K562 (cell line): ENCODE results near the gene FXYD3. TPM values are rescaled to one million over a fixed set of nuclear protein-coding genes. Genes with fewer than 3 reads are reported as not detected.

Source experiments
- ATAC-seq: fragments of 200-7000 bp; cut with Tn5 transposase; 3 replicates; pipeline ENCODE4 v1.9.1; 2020; ENCODE audit warnings: moderate library complexity
- BruUV-seq: library from RNA; stranded (reverse); fragments of 400-500 nt; replicated peaks from 2 replicates; lab custom pipeline; 2021; lab: Mats Ljungman, UMichigan
- CTCF ChIA-PET: fragments of 300-600 bp; formaldehyde crosslinking; extraction: SDS; loops from one replicate; lab custom pipeline; 2021; ENCODE audit warnings: low intra/inter-chr PET ratio; lab: Yijun Ruan, JAX
- POLR2A ChIA-PET: fragments of 300-600, 350-650 bp; sonication (Branson Sonifier 250); formaldehyde crosslinking; extraction: SDS; loops from one replicate; lab custom pipeline; 2021; ENCODE audit warnings: antibody characterized with exemption, inconsistent platforms; lab: Yijun Ruan, JAX
- DNase-seq, 4 experiments: peaks; one replicate each; pipeline versions ENCODE4 v3.0.0 to v3.0.0-alpha.2; 2011 to 2018; ENCODE audit warnings: low spot score in 3 of 4, mixed read lengths in 3 of 4; ENCODE audit errors: extremely low read depth in 1 of 4
- FAIRE-seq: peaks from 2 replicates; lab custom pipeline; 2011; peaks lifted over from hg19 to GRCh38; lab: Jason Lieb, UNC
- H2AFZ ChIP-seq: 2 replicates; pipeline ENCODE4 v1.6.0; 2011; ENCODE audit warnings: low read depth, low read length, control low read depth, inconsistent platforms
- H3K27ac ChIP-seq: fragments of 200-600 bp; 3 replicates; pipeline ENCODE4 v1.8.0; 2011; ENCODE audit warnings: low read depth, mild to moderate bottlenecking, control low read depth, inconsistent platforms, low read length, moderate library complexity, mixed read lengths; ENCODE audit errors: extremely low read depth
- H3K27me3 ChIP-seq, 2 experiments: fragments of 300-600 bp in 1 of 2; 2 replicates in 1 of 2; 3 replicates in 1 of 2; pipeline versions ENCODE4 v1.6.0 to v1.8.0; 2011; ENCODE audit warnings: inconsistent platforms in 2 of 2, low read length in 2 of 2, mild to moderate bottlenecking in 1 of 2, mixed read lengths in 1 of 2, moderate library complexity in 1 of 2; ENCODE audit not compliant: control insufficient read depth in 2 of 2, insufficient read depth in 2 of 2
- H3K36me3 ChIP-seq: fragments of 300-600 bp; 3 replicates; pipeline ENCODE4 v1.8.0; 2011; ENCODE audit warnings: mild to moderate bottlenecking, low read length, inconsistent platforms; ENCODE audit not compliant: control insufficient read depth, insufficient read depth
- H3K4me1 ChIP-seq, 2 experiments: fragments of 200-600 bp in 1 of 2; replicated peaks in 1 of 2; 2 replicates in 1 of 2; 3 replicates in 1 of 2; pipeline versions ENCODE4 v1.5.1 to v1.8.0; 2011; ENCODE audit warnings: inconsistent platforms in 2 of 2, low read length in 2 of 2, mild to moderate bottlenecking in 1 of 2, mixed read lengths in 1 of 2, moderate library complexity in 1 of 2; ENCODE audit not compliant: control insufficient read depth in 2 of 2, insufficient read depth in 2 of 2
- H3K4me2 ChIP-seq: 2 replicates; pipeline ENCODE4 v1.6.1; 2011; ENCODE audit warnings: low read length, control low read depth, inconsistent platforms, mixed read lengths; ENCODE audit not compliant: insufficient read depth
- H3K4me3 ChIP-seq: fragments of 200-600 bp; sonication (generic), shearing (Covaris generic); 2 replicates; pipeline ENCODE4 v1.5.1; 2016; ENCODE audit warnings: control low read depth, inconsistent platforms
- H3K79me2 ChIP-seq: fragments of 200-600 bp; 3 replicates; pipeline ENCODE4 v1.8.0; 2011; ENCODE audit warnings: low read length, inconsistent platforms; ENCODE audit not compliant: control insufficient read depth, insufficient read depth
- H3K9ac ChIP-seq, 2 experiments: 2 replicates each; pipeline versions ENCODE4 v1.6.0 to v1.6.1; 2011; ENCODE audit warnings: low read depth in 2 of 2, low read length in 2 of 2, control low read depth in 1 of 2, inconsistent platforms in 1 of 2, mild to moderate bottlenecking in 1 of 2, mixed read lengths in 1 of 2; ENCODE audit not compliant: insufficient read depth in 1 of 2
- H3K9me1 ChIP-seq: one replicate; pipeline ENCODE4 v1.6.0; 2011; ENCODE audit warnings: inconsistent platforms, mild to moderate bottlenecking, low read length, moderate library complexity; ENCODE audit not compliant: control insufficient read depth, insufficient read depth
- H3K9me3 ChIP-seq: replicated peaks from 2 replicates; pipeline ENCODE4 v1.5.1; 2011; ENCODE audit warnings: low read depth, low read length, inconsistent platforms; ENCODE audit not compliant: control insufficient read depth, insufficient read depth
- H4K20me1 ChIP-seq: replicated peaks from 2 replicates; pipeline ENCODE4 v1.6.1; 2011; ENCODE audit warnings: low read length, inconsistent platforms, mixed read lengths; ENCODE audit not compliant: control insufficient read depth, insufficient read depth
- CBFA2T3 ChIP-seq: fragments of 450-650 bp; IDR thresholded peaks from 2 replicates; pipeline ENCODE4 v1.6.1; 2017
- DACH1 ChIP-seq: fragments of 450-650 bp; IDR thresholded peaks from 2 replicates; pipeline ENCODE4 v1.6.1; 2018; ENCODE audit not compliant: partially characterized antibody
- ELF4 ChIP-seq: fragments of 450-650 bp; formaldehyde crosslinking; IDR thresholded peaks from 2 replicates; pipeline ENCODE4 v1.4.0; 2022; ENCODE audit warnings: missing genetic modification characterization
- EZH2 ChIP-seq: IDR thresholded peaks from 2 replicates; pipeline ENCODE4 v1.6.1; 2012; ENCODE audit warnings: low read depth, mild to moderate bottlenecking, inconsistent platforms, low read length, borderline replicate concordance
- FOXA3 ChIP-seq, 2 experiments: fragments of 450-650 bp in 1 of 2; sonication (generic) in 1 of 2; formaldehyde crosslinking; IDR thresholded peaks in 1 of 2; conservative IDR thresholded peaks in 1 of 2; 2 replicates each; pipeline versions ENCODE4 v1.4.0 to v1.8.0; 2020 to 2022; ENCODE audit warnings: mild to moderate bottlenecking in 2 of 2, missing genetic modification reagents in 1 of 2
- HDAC1 ChIP-seq, 2 experiments: fragments of 450-650 bp; IDR thresholded peaks; 2 replicates each; pipeline ENCODE4 v1.6.1; 2016 to 2017; ENCODE audit warnings: inconsistent platforms in 1 of 2, mild to moderate bottlenecking in 1 of 2, moderate library complexity in 1 of 2
- IRF2 ChIP-seq: sonication (generic); formaldehyde crosslinking; IDR thresholded peaks from 2 replicates; pipeline ENCODE4 v1.8.1; 2022; ENCODE audit warnings: mild to moderate bottlenecking, missing genetic modification reagents
- NCOR1 ChIP-seq: fragments of 450-650 bp; IDR thresholded peaks from 2 replicates; pipeline ENCODE4 v1.6.1; 2016; ENCODE audit warnings: mild to moderate bottlenecking, moderate library complexity
- NRF1 ChIP-seq, 2 experiments: fragments of 450-650 bp; IDR thresholded peaks in 1 of 2; conservative IDR thresholded peaks in 1 of 2; 2 replicates each; pipeline ENCODE4 v1.6.1; 2014; ENCODE audit warnings: mild to moderate bottlenecking in 2 of 2
- POLR2H ChIP-seq: IDR thresholded peaks from 2 replicates; pipeline ENCODE4 v1.6.1; 2016; ENCODE audit warnings: missing genetic modification characterization, low read depth, mild to moderate bottlenecking, control low read depth, missing compliant biosample characterization, moderate library complexity
- TAF9B ChIP-seq: fragments of 450-650 bp; IDR thresholded peaks from 2 replicates; pipeline ENCODE4 v1.6.1; 2018; ENCODE audit warnings: mild to moderate bottlenecking; ENCODE audit not compliant: partially characterized antibody
- ZNF197 ChIP-seq: fragments of 200-800 bp; sonication (Bioruptor generic); IDR thresholded peaks from 2 replicates; pipeline ENCODE4 v1.6.1; 2016; ENCODE audit warnings: low read depth, missing genetic modification characterization, missing compliant biosample characterization
- ZNF316 ChIP-seq: fragments of 450-650 bp; IDR thresholded peaks from 2 replicates; pipeline ENCODE4 v1.6.1; 2016
- ZNF79 ChIP-seq: fragments of 250-450 bp; sonication (Bioruptor Pico); IDR thresholded peaks from 2 replicates; pipeline ENCODE4 v1.4.0; 2020; ENCODE audit warnings: low read depth, mild to moderate bottlenecking, moderate library complexity
- WGBS: fragments of 100-300 bp; shearing (Covaris generic); methylation state at CpG from one replicate; pipeline ENCODE4 v1.1.6; 2016; ENCODE audit warnings: low coverage, mixed read lengths; ENCODE audit not compliant: insufficient coverage; ENCODE audit errors: missing lambda C conversion rate; 5-methylcytosine and 5-hydroxymethylcytosine counted together
- in situ Hi-C: fragments of 300-500 bp; cut with MboI; formaldehyde crosslinking; loops from 4 replicates; pipeline ENCODE4 v1.15.0; 2018; ENCODE audit warnings: inconsistent platforms, mixed read lengths
- intact Hi-C: fragments of 100-400 bp; cut with micrococcal nuclease; formaldehyde crosslinking; loops from 2 replicates; pipeline ENCODE4 v1.14.2; 2022
- polyA plus RNA-seq, 8 experiments: library from polyadenylated mRNA; depleted of rRNA in 4 of 8; stranded (reverse) in 5 of 8; unstranded in 3 of 8; fragments of >200 nt; fragmentation: Nextera tagmentation in 2 of 8; fragmentation: Illumina TruSeq in 1 of 8; extraction: Ambion mirVana in 2 of 8; extraction: Trizol in 1 of 8; gene quantifications; 2 replicates each; pipeline versions ENCODE4 v1.2.1 to v1.2.3, GENCODE V29; 2011 to 2014; ENCODE audit warnings: inconsistent platforms in 1 of 8, missing spikeins in 1 of 8
- total RNA-seq, 7 experiments: library from RNA; depleted of rRNA in 6 of 7; stranded (reverse); fragments of >200 nt in 6 of 7; fragmentation: Illumina TruSeq in 2 of 7; extraction: Trizol in 2 of 7; gene quantifications; 2 replicates each; pipeline versions ENCODE4 v1.2.1 to v1.2.3, GENCODE V29; 2011 to 2021; ENCODE audit warnings: low replicate concordance in 1 of 7
- TF ChIP-seq, protein P1 (sequence below): fragments of 250-450 bp; sonication (Bioruptor Pico); IDR thresholded peaks from 2 replicates; pipeline ENCODE4 v1.5.0; 2020; ENCODE audit warnings: mild to moderate bottlenecking, borderline replicate concordance
- TF ChIP-seq, protein P2 (sequence below): fragments of 450-650 bp; formaldehyde crosslinking; IDR thresholded peaks from 2 replicates; pipeline ENCODE4 v1.4.0; 2022; ENCODE audit warnings: missing genetic modification characterization

FXYD3 gene
- total and polyA plus RNA-seq, 9 of the 15 experiments (the other 6 are each of a cell fraction or from before 2014, with no cell fraction given), result 0.24 TPM; not detected in 8

- no peak for TF ChIP-seq EZH2
Observed at GRCh38 chr19:35162471-35163326, 47.1 kb downstream of the FXYD3 start (continued).

DNA sequence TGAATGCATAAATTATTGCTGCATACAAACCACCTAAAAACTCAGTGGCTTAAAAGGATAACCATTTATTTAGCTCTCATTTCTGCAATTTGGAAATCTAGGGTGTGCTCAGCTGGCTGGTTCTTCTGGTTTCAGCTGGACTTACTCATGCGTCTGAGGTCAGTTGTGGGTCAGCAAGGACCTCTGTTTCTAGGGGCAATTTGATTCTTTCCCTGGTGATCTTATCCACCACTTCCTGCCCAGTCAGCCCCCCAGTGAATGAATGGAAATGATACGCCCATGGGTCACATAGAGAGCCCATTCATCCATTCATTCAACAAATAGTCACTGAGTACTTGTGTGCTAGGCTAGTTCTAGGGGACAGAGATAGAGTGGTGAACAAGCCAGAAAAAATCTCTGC lies 48.8 kb downstream of the FXYD3 start:
- Histone ChIP-seq H3K9ac (peak overlapping the region in 1 of 2 experiments; percentile 39; a peak in 1 of 4 replicates), H3K9me3 (no peaks in the 10 kb centered on the region), H3K4me3 (no peak overlapping the region), H3K4me2 (peak overlapping the region; percentile 20), H2AFZ (no peak overlapping the region), H3K27ac (peak overlapping the region; percentile 77), H3K4me1 (peaks cover 54 to 67% of the 10 kb centered on the region in 2 experiments), H3K9me1 (no peaks in the 10 kb centered on the region), H3K79me2 (peaks cover 40% of the 10 kb centered on the region), H4K20me1 (no peaks in the 10 kb centered on the region), H3K36me3 (peaks cover 98% of the 10 kb centered on the region), H3K27me3 (no peaks in the 10 kb centered on the region; a peak in 1 of 5 replicates)
- ChIA-PET POLR2A (no interaction called here), CTCF (no interaction called here)
- no TSS peak for BruUV-seq
- WGBS, result 15% methylated on average over 2 of the region's 2 CpGs
- DNase-seq (peak in 1 of 4 experiments; percentile 71), FAIRE-seq (peak; percentile 40), ATAC-seq (no peak)
- in situ Hi-C loops, result no loop called here
- intact Hi-C loops, result no loop called here
- TF ChIP-seq ZNF79 (no peak), IRF2 (no peak), NRF1 (conservative IDR thresholded peaks at IDR 0.05 in 1 of 2, IDR thresholded peaks at IDR 0.05 in 1 of 2) (peak; percentile 24 to 26; a peak in 1 of 4 replicates), NCOR1 (0 out of 2 replicates have a peak, but pooled peaks have one; percentile 3), DACH1 (peak; percentile 50), CBFA2T3 (peak; percentile 34; the same call in 1 of the 2 replicates), HDAC1 (IDR thresholded peaks at IDR 0.05) (peak in 1 of 2 experiments; percentile 52; a peak in 1 of 4 replicates), ELF4 (CRISPR knock-in tag) (0 out of 2 replicates have a peak, but pooled peaks have one; percentile 30), POLR2H (tag) (no peak), ZNF316 (no peak), TAF9B (peak; percentile 57), ZNF197 (0 out of 2 replicates have a peak, but pooled peaks have one; percentile 1), FOXA3 (CRISPR knock-in tag; conservative IDR thresholded peaks at IDR 0.05 in 1 of 2, IDR thresholded peaks at IDR 0.05 in 1 of 2) (0 out of 4 replicates have a peak, but pooled peaks of 1 of the 2 experiments have one; percentile 12)
- TF ChIP-seq, protein P1, sequence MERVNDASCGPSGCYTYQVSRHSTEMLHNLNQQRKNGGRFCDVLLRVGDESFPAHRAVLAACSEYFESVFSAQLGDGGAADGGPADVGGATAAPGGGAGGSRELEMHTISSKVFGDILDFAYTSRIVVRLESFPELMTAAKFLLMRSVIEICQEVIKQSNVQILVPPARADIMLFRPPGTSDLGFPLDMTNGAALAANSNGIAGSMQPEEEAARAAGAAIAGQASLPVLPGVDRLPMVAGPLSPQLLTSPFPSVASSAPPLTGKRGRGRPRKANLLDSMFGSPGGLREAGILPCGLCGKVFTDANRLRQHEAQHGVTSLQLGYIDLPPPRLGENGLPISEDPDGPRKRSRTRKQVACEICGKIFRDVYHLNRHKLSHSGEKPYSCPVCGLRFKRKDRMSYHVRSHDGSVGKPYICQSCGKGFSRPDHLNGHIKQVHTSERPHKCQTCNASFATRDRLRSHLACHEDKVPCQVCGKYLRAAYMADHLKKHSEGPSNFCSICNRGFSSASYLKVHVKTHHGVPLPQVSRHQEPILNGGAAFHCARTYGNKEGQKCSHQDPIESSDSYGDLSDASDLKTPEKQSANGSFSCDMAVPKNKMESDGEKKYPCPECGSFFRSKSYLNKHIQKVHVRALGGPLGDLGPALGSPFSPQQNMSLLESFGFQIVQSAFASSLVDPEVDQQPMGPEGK (CRISPR knock-in tag), result no peak
- TF ChIP-seq, protein P2, sequence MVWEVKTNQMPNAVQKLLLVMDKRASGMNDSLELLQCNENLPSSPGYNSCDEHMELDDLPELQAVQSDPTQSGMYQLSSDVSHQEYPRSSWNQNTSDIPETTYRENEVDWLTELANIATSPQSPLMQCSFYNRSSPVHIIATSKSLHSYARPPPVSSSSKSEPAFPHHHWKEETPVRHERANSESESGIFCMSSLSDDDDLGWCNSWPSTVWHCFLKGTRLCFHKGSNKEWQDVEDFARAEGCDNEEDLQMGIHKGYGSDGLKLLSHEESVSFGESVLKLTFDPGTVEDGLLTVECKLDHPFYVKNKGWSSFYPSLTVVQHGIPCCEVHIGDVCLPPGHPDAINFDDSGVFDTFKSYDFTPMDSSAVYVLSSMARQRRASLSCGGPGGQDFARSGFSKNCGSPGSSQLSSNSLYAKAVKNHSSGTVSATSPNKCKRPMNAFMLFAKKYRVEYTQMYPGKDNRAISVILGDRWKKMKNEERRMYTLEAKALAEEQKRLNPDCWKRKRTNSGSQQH (CRISPR knock-in tag), result 0 out of 2 replicates have a peak, but pooled peaks have one; percentile 16
